Thyroid gland (tissue), 4 donors: ENCODE measurements around the gene KIRREL3. TPM values are rescaled to one million over a fixed set of nuclear protein-coding genes. Genes with fewer than 3 reads are reported as not detected.

ENCODE experiments used
- DNase-seq, 2 donors: peaks; one replicate each; pipeline ENCODE4 v3.0.0-alpha.2; 2019
- H3K27ac ChIP-seq, 3 donors: fragments of 200-600 bp; sonication (generic); 1 replicate in 2 of 3; 2 replicates in 1 of 3; pipeline ENCODE4 v1.5.1; 2016 to 2019; ENCODE audit warnings: mild to moderate bottlenecking in 1 of 3, moderate library complexity in 1 of 3
- H3K27me3 ChIP-seq: fragments of 200-600 bp; sonication (generic); one replicate; pipeline ENCODE4 v1.5.1; 2019
- H3K36me3 ChIP-seq, 2 donors: fragments of 200-600 bp; sonication (generic); one replicate each; pipeline ENCODE4 v1.5.1; 2016 to 2019
- H3K4me1 ChIP-seq, 2 donors: fragments of 200-600 bp; sonication (generic); one replicate each; pipeline ENCODE4 v1.5.1; 2017 to 2019
- H3K4me3 ChIP-seq, 3 donors: fragments of 200-600 bp; sonication (generic); replicated peaks in 1 of 3; 1 replicate in 2 of 3; 2 replicates in 1 of 3; pipeline ENCODE4 v1.5.1; 2016; ENCODE audit warnings: mild to moderate bottlenecking in 1 of 3
- H3K9me3 ChIP-seq: fragments of 200-600 bp; sonication (generic); one replicate; pipeline ENCODE4 v1.5.1; 2017
- POLR2A ChIP-seq, 2 donors: fragments of 450-650 bp; IDR thresholded peaks; one replicate each; pipeline ENCODE4 v1.6.1; 2017; ENCODE audit warnings: antibody characterized with exemption in 2 of 2, mild to moderate bottlenecking in 2 of 2, moderate library complexity in 1 of 2
- WGBS, 2 donors: methylation state at CpG; one replicate each; pipeline ENCODE4 v1.1.5; 2017; 5-methylcytosine and 5-hydroxymethylcytosine counted together
- intact Hi-C: fragments of 100-400 bp; cut with DNase I; formaldehyde crosslinking; loops from one replicate; pipeline ENCODE4 v1.15.1; 2023
- total RNA-seq, 4 donors: library from RNA; depleted of rRNA; stranded (reverse); fragments of >200 nt; gene quantifications; one replicate each; pipeline ENCODE4 v1.2.3, GENCODE V29; 2016
- TF ChIP-seq, protein P1 (sequence below), 6 experiments: fragments of 200-600 bp in 3 of 6; fragments of 450-650 bp in 3 of 6; sonication (generic) in 3 of 6; IDR thresholded peaks; one replicate each; pipeline ENCODE4 v1.5.1; 2016 to 2019; ENCODE audit warnings: antibody characterized with exemption in 6 of 6, mild to moderate bottlenecking in 2 of 6, inconsistent platforms in 1 of 6, moderate library complexity in 1 of 6

Gene KIRREL3
- total RNA-seq, 4 donors from 2014 or later: 0.78 TPM; not detected in 3

DNA sequence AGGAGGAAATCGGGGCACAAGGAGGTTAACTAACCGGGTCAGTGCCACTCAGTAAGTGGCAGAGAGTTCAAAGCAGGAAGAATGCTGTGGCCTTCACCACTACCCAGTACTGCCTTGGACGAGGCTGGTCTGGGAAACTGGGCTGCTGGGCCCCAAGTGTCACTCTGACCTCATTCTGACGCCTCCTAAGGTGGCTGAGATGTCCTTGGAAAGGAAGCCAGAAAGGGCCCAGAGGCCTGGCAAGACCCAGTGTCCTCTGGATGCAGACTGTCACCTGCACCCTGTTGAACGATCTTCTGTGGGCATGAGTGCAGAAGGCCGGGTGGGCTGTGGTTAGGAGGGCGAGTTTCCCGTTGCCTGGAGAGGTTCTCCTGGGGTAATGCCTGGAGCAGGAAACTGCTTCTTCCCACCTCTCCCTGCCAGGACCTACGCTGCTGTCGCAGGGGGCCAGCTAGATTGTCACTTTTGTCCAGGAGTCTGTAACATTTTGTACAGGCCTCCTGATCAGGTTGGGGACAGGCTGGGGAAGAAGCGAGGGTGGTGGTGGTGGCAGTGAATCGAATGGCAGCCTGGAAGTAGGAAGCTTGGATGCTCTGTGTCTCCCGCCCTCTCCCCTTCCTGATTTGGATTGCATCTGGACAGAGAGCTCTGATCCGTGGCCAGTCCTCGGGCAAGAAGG lies 540.0 kb downstream of the KIRREL3 start:
- intact Hi-C loops: no loop called here
- no peaks in the 10 kb centered on the region for H3K27me3 ChIP-seq
- 74 to 84% methylated on average over 15 of the region's 15 CpGs for WGBS, 2 donors

DNA sequence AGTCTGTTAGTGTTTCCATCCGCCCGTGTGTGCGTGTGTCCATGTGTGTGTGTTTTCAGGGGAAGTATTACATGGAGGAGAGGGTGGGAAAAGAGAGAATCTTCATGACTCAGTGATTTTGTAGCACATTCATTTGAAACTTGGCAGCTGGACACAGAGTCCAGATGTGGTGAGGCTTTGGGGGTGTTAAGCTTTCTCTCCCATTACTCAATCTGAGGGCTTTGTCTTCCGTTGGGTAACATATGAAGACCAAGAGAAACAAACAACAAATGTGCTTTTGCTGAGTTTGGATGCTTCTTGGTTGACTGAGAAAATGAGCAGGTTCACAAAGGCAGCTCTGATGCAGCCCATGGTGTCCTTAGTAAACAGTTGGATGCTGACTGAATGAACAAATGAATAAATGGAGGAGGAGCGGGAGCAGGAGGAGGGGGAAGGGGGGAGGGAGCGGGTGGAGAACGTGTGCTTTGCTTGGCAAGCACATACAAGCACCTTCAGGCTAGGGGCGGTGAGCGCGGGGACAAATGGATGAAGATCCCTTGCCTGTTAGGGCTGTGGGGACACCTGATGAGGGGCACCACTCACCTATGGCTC lies 540.8 kb downstream of the KIRREL3 start:
- TF ChIP-seq POLR2A (IDR thresholded peaks at IDR 0.05): no peak
- TF ChIP-seq, protein P1, sequence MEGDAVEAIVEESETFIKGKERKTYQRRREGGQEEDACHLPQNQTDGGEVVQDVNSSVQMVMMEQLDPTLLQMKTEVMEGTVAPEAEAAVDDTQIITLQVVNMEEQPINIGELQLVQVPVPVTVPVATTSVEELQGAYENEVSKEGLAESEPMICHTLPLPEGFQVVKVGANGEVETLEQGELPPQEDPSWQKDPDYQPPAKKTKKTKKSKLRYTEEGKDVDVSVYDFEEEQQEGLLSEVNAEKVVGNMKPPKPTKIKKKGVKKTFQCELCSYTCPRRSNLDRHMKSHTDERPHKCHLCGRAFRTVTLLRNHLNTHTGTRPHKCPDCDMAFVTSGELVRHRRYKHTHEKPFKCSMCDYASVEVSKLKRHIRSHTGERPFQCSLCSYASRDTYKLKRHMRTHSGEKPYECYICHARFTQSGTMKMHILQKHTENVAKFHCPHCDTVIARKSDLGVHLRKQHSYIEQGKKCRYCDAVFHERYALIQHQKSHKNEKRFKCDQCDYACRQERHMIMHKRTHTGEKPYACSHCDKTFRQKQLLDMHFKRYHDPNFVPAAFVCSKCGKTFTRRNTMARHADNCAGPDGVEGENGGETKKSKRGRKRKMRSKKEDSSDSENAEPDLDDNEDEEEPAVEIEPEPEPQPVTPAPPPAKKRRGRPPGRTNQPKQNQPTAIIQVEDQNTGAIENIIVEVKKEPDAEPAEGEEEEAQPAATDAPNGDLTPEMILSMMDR (IDR thresholded peaks at IDR 0.05): no peak
- Histone ChIP-seq H3K4me3 (no peak overlapping the region), H3K27ac (no peak overlapping the region), H3K27me3 (no peaks in the 10 kb centered on the region), H3K4me1 (no peaks in the 10 kb centered on the region), H3K9me3 (no peaks in the 10 kb centered on the region), H3K36me3 (no peaks in the 10 kb centered on the region)
- WGBS, 2 donors: 43 to 47% methylated on average over 10 of the region's 10 CpGs
- DNase-seq: no peak
- intact Hi-C loops: no loop called here

More for the DNA sequence above, 540.0 kb downstream of the KIRREL3 start:
- TF ChIP-seq POLR2A (IDR thresholded peaks at IDR 0.05): no peak
- TF ChIP-seq, protein P1 (IDR thresholded peaks at IDR 0.05): no peak
- Histone ChIP-seq H3K4me3 (no peak overlapping the region), H3K9me3 (no peaks in the 10 kb centered on the region), H3K4me1 (no peaks in the 10 kb centered on the region), H3K27ac (no peak overlapping the region), H3K36me3 (no peaks in the 10 kb centered on the region)
- DNase-seq: no peak

DNA sequence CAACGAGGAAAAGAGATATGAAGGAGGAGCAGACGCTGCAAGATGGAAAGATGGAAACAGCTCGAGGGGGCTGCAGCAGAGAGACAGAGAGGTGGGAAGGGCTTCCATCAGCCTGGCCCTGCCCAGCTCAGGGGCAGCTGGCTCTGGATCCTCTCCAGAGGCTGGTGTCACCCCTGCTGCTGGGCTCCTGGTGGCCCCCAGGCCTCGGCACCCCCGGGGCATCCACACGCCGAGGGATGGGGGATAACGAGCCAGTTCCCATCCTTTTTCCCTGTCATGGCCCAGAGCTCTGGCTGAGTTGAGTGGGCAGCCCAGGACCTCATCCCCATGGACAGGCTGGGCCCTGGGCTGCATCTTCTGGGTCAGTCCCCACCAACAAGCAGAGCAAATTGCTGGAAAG lies 542.8 kb downstream of the KIRREL3 start:
- TF ChIP-seq POLR2A (IDR thresholded peaks at IDR 0.05): no peak
- TF ChIP-seq, protein P1 (IDR thresholded peaks at IDR 0.05): no peak
- Histone ChIP-seq H3K36me3 (no peaks in the 10 kb centered on the region), H3K9me3 (no peaks in the 10 kb centered on the region), H3K4me3 (no peak overlapping the region), H3K27ac (no peak overlapping the region), H3K27me3 (no peaks in the 10 kb centered on the region), H3K4me1 (no peaks in the 10 kb centered on the region)
- intact Hi-C loops: no loop called here
- no peak for DNase-seq
- WGBS, 2 donors: 80 to 87% methylated on average over 4 to 8 of the region's 8 CpGs

DNA sequence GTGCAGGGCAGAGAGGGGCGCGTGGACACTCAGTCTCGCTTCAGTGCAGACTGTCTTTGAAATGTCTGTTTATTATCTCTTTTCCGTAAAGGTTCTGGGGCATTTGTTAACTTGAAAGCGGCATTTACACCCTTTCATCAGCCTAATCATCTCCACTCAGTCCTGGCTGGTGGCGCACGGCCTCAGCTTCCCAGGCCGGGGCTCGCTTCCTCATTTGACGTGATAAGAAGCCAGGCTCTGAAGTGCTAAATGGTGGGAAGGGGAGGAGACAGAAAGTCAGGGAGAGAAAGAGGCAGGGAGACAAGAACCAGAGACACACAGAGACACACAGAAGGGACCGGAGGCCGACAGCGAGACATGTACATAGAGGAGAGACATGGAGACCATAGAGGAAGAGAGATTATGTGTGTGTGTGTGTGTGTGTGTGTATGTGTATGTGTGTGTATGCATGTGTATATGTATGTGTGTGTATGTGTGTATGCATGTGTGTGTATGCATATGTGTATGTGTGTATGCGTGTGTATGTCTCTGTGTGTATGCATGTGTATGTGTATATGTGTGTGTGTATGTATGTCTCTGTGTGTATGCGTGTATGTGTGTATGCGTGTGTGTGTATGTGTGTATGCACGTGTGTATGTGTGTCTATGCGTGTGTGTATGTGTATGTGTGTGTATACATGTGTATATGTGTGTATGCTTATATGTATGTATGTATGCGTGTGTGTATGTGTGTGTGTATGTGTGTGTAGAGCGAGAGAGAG lies 543.6 kb downstream of the KIRREL3 start:
- H3K4me3 ChIP-seq: no peak overlapping the region
- no peaks in the 10 kb centered on the region for H3K4me1 ChIP-seq
- no peaks in the 10 kb centered on the region for H3K36me3 ChIP-seq
- no peak overlapping the region for H3K27ac ChIP-seq
- no peaks in the 10 kb centered on the region for H3K9me3 ChIP-seq
- 81 to 82% methylated on average over 20 of the region's 20 CpGs for WGBS, 2 donors
- H3K27me3 ChIP-seq: no peaks in the 10 kb centered on the region
- TF ChIP-seq POLR2A (IDR thresholded peaks at IDR 0.05): no peak
- TF ChIP-seq, protein P1 (IDR thresholded peaks at IDR 0.05): no peak
- intact Hi-C loops: no loop called here
- DNase-seq: no peak

DNA sequence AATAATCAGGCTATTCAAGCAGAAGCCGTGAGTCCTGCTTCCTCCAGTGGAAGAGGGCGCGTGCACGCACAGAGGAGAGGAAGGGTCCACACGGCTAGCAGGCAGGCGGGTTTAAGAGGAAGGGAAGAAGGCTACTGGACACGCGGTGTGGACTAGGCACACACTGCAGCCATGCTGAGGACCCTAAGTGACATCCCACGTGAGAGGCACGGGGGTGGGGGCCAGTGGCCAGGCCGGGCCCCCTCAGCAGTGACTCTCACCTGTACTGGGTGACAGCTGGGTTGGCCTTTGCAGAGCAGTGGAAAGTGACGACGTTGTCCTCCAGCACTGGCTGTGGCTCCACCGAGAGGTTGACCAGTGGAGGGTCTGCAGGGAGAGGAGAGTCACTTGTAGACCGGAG lies 544.5 kb downstream of the KIRREL3 start:
- Histone ChIP-seq H3K36me3 (no peaks in the 10 kb centered on the region), H3K4me3 (no peak overlapping the region)
- WGBS, 2 donors: 82 to 87% methylated on average over 15 of the region's 15 CpGs

More for the DNA sequence above, 544.5 kb downstream of the KIRREL3 start:
- Histone ChIP-seq H3K4me1 (no peaks in the 10 kb centered on the region), H3K27me3 (no peaks in the 10 kb centered on the region), H3K9me3 (no peaks in the 10 kb centered on the region), H3K27ac (no peak overlapping the region)
- DNase-seq: no peak
- no peak for TF ChIP-seq POLR2A (IDR thresholded peaks at IDR 0.05)
- TF ChIP-seq, protein P1 (IDR thresholded peaks at IDR 0.05): no peak
- intact Hi-C loops: no loop called here
